Adrenal gland (tissue), 12 donors: Measurements from ENCODE around the gene VEGFA. TPM values are rescaled to one million over a fixed set of nuclear protein-coding genes. Genes with fewer than 3 reads are reported as not detected.
A peak's percentile ranks its signal among the peaks of the same experiment; 100 is the strongest.

ENCODE experiments used
- DNase-seq, 7 donors: peaks; one replicate each; pipeline ENCODE4 v3.0.0-alpha.2; 2019 to 2020
- H3K27ac ChIP-seq, 5 donors: fragments of 200-600 bp; sonication (generic) in 4 of 5; 1 replicate in 3 of 5; 2 replicates in 2 of 5; pipeline versions ENCODE4 v1.5.1 to v1.8.0; 2016 to 2020; ENCODE audit warnings: mild to moderate bottlenecking in 1 of 5
- H3K27me3 ChIP-seq: fragments of 200-600 bp; 2 replicates; pipeline ENCODE4 v1.8.0; 2021
- H3K36me3 ChIP-seq, 2 donors: fragments of 200-600 bp; replicated peaks in 1 of 2; 1 replicate in 1 of 2; 2 replicates in 1 of 2; pipeline versions ENCODE4 v1.5.1 to v1.8.0; 2018 to 2022
- H3K4me1 ChIP-seq, 2 donors: fragments of 200-600 bp; replicated peaks in 1 of 2; 1 replicate in 1 of 2; 2 replicates in 1 of 2; pipeline versions ENCODE4 v1.5.1 to v1.8.0; 2018 to 2021
- H3K4me3 ChIP-seq, 4 donors: fragments of 200-600 bp; sonication (generic) in 3 of 4; one replicate each; pipeline ENCODE4 v1.5.1; 2016 to 2018
- H3K9me3 ChIP-seq, 3 donors: fragments of 200-600 bp; sonication (generic) in 1 of 3; replicated peaks in 1 of 3; 1 replicate in 2 of 3; 2 replicates in 1 of 3; pipeline versions ENCODE4 v1.5.1 to v1.8.0; 2016 to 2021
- POLR2A ChIP-seq, 2 donors: fragments of 450-650 bp; IDR thresholded peaks; one replicate each; pipeline ENCODE4 v1.6.1; 2017; ENCODE audit warnings: antibody characterized with exemption in 2 of 2, mild to moderate bottlenecking in 2 of 2, moderate library complexity in 1 of 2
- WGBS, 4 donors: extraction: QIAGEN DNeasy Blood & Tissue Kit in 2 of 4; methylation state at CpG; one replicate each; pipeline versions ENCODE4 v1.1.5 to v1.1.7; 2013 to 2017; 5-methylcytosine and 5-hydroxymethylcytosine counted together
- intact Hi-C, 2 donors: fragments of 100-400 bp; cut with DNase I; formaldehyde crosslinking; loops; one replicate each; pipeline versions ENCODE4 v1.14.1 to v1.15.0; 2022 to 2023
- polyA plus RNA-seq, 3 donors: library from polyadenylated mRNA; stranded (reverse); fragments of 200-250 nt in 2 of 3; fragments of 350-450 nt in 1 of 3; fragmentation: Illumina TruSeq in 1 of 3; extraction: RNeasy Lipid Tissue Mini Kit (QIAGEN cat#74804) in 1 of 3; gene quantifications; one replicate each; pipeline ENCODE4 v1.2.3, GENCODE V29; 2013 to 2014
- total RNA-seq, 9 donors: library from RNA; depleted of rRNA in 4 of 9; stranded (reverse); fragments of >200 nt in 4 of 9; fragments of 120-200 nt in 1 of 9; fragmentation: NEBNext Ultra II Directional in 1 of 9; extraction: Animal tissue kit (Norgen Biotek cat#: 25700) in 1 of 9; gene quantifications; one replicate each; pipeline versions ENCODE4 v1.1.0 to v1.2.4, GENCODE V29; 2013 to 2023
- TF ChIP-seq, protein P1 (sequence below), 6 experiments: fragments of 450-650 bp in 4 of 6; fragments of 200-600 bp in 2 of 6; sonication (generic) in 1 of 6; IDR thresholded peaks; 1 replicate in 5 of 6; 2 replicates in 1 of 6; pipeline versions ENCODE4 v1.5.1 to v1.8.0; 2016 to 2021; ENCODE audit warnings: antibody characterized with exemption in 6 of 6, mild to moderate bottlenecking in 2 of 6, moderate library complexity in 1 of 6
- donor health status: healthy with polysubstance abuse.
- donor health status: Bipolar disorder and iron deficiency.
- donor health status: DM: yes; HTN: yes; CAD: no.
- donor health status: DM: no; HTN: no; CAD: no.
- donor health status: DM: no; HTN: no; CAD: no.
- donor health status: DM: yes; HTN: yes; CAD: no.

VEGFA gene
- total and polyA plus RNA-seq, 12 donors: 31.5 to 343 (median 101) TPM

- WGBS, 4 donors: 81 to 86% (median 84%) methylated on average over 18 to 20 of the region's 20 CpGs
- Histone ChIP-seq H3K27me3 (no peaks in the 10 kb centered on the region), H3K27ac (peak overlapping the region in 1 of 5 donors; percentile 25), H3K36me3 (peaks cover 0 to 87% of the 10 kb centered on the region in 2 donors), H3K4me1 (no peaks in the 10 kb centered on the region), H3K9me3 (no peaks in the 10 kb centered on the region), H3K4me3 (no peak overlapping the region)
- TF ChIP-seq, protein P1, sequence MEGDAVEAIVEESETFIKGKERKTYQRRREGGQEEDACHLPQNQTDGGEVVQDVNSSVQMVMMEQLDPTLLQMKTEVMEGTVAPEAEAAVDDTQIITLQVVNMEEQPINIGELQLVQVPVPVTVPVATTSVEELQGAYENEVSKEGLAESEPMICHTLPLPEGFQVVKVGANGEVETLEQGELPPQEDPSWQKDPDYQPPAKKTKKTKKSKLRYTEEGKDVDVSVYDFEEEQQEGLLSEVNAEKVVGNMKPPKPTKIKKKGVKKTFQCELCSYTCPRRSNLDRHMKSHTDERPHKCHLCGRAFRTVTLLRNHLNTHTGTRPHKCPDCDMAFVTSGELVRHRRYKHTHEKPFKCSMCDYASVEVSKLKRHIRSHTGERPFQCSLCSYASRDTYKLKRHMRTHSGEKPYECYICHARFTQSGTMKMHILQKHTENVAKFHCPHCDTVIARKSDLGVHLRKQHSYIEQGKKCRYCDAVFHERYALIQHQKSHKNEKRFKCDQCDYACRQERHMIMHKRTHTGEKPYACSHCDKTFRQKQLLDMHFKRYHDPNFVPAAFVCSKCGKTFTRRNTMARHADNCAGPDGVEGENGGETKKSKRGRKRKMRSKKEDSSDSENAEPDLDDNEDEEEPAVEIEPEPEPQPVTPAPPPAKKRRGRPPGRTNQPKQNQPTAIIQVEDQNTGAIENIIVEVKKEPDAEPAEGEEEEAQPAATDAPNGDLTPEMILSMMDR (IDR thresholded peaks at IDR 0.05): no peak
- TF ChIP-seq POLR2A (IDR thresholded peaks at IDR 0.05): no peak
- DNase-seq: no peak
- intact Hi-C loops: no loop called here
These were observed 12.1 kb downstream of the VEGFA start for GRCh38 chr6:43781941-43782704.

DNA sequence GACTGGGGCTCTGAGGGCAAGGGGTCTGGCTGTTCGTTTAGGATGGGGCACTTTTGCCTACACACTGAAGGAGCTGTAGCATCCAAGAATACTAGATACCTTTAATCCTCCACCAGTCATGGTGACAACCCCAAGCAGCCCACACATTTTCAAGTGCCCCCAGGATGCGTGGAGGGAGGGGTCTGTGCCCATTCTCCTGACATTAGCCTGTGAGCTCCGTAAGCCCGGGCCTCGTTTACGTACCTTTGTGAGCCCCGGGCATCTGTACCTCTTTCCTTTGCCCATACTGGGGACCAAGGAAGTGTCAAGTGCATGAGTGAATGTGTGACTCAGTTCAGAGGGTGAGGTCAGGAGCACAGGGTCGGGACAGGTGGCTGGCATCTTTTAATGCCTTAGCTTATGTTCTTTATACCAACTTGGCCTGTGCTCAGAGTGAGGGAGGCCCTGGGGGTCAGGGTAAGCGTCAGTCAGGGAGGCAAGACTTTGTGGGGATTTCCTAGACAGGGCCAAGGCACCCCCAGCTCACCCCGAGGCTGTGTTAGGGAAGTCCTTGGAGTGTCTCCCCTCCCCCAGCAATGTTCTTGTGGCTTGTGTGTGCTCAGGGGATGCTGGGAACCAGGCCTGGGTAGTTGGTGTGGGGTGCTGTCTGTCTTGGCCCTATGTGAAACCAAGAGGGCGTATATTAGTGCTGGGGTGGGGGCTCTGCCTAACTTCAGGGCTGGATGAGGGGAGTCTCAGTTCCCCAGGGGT, 12.9 kb downstream of the VEGFA start:
- H3K4me3 ChIP-seq: no peak overlapping the region
- H3K27me3 ChIP-seq: no peaks in the 10 kb centered on the region
- peaks cover 0 to 79% of the 10 kb centered on the region in 2 donors for H3K36me3 ChIP-seq
- peak overlapping the region in 1 of 5 donors; percentile 25 for H3K27ac ChIP-seq
- no peaks in the 10 kb centered on the region for H3K4me1 ChIP-seq
- TF ChIP-seq, protein P1 (IDR thresholded peaks at IDR 0.05): no peak
- no peak for TF ChIP-seq POLR2A (IDR thresholded peaks at IDR 0.05)
- H3K9me3 ChIP-seq: no peaks in the 10 kb centered on the region
- DNase-seq: peak in 1 of 7 donors; percentile 22
- WGBS, 4 donors: 62 to 68% (median 64%) methylated on average over 10 to 11 of the region's 11 CpGs
- intact Hi-C loops: no loop called here

- TF ChIP-seq, protein P1 (IDR thresholded peaks at IDR 0.05): no peak
- TF ChIP-seq POLR2A (IDR thresholded peaks at IDR 0.05): no peak
- intact Hi-C loops: no loop called here
- WGBS, 4 donors: 86 to 91% (median 88%) methylated on average over 22 to 26 of the region's 26 CpGs
- no peaks in the 10 kb centered on the region for H3K27me3 ChIP-seq
- peaks cover 0 to 66% of the 10 kb centered on the region in 2 donors for H3K36me3 ChIP-seq
- no peak overlapping the region for H3K27ac ChIP-seq
- no peak for DNase-seq
- H3K9me3 ChIP-seq: no peaks in the 10 kb centered on the region
- H3K4me1 ChIP-seq: no peaks in the 10 kb centered on the region
- no peak overlapping the region for H3K4me3 ChIP-seq
These were observed 14.2 kb downstream of the VEGFA start for GRCh38 chr6:43784049-43784855.
